Nephron progenitor cell (in vitro differentiated cells): ENCODE results near the gene UBA7.
A peak's percentile ranks its signal among the peaks of the same experiment; 100 is the strongest.

Experiments used
- DNase-seq: peaks from one replicate; pipeline ENCODE4 v3.0.0; 2021
- H3K27ac Mint-ChIP-seq: 2 replicates; pipeline ENCODE4 v1.8.0; 2021; ENCODE audit warnings: mild to moderate bottlenecking, moderate library complexity, mixed read lengths
- H3K27me3 Mint-ChIP-seq: 2 replicates; pipeline ENCODE4 v1.8.0; 2021; ENCODE audit warnings: mild to moderate bottlenecking, low read depth, mixed read lengths; ENCODE audit not compliant: poor library complexity
- H3K36me3 Mint-ChIP-seq: 2 replicates; pipeline ENCODE4 v1.8.0; 2021; ENCODE audit warnings: low read depth, mixed read lengths
- H3K4me1 Mint-ChIP-seq: 2 replicates; pipeline ENCODE4 v1.8.0; 2021; ENCODE audit warnings: mixed read lengths
- H3K4me3 Mint-ChIP-seq: 2 replicates; pipeline ENCODE4 v1.8.0; 2021; ENCODE audit warnings: mild to moderate bottlenecking, moderate library complexity, mixed read lengths
- H3K9me3 Mint-ChIP-seq: 2 replicates; pipeline ENCODE4 v1.8.0; 2021; ENCODE audit warnings: mild to moderate bottlenecking, moderate library complexity, mixed read lengths
- TF ChIP-seq, protein P1 (sequence below): fragments of 200-600 bp; sonication (generic); IDR thresholded peaks from 2 replicates; pipeline ENCODE4 v1.5.0; 2021; ENCODE audit warnings: antibody characterized with exemption

The UBA7 gene

GRCh38 chr3:49759226-49759625, 54.5 kb downstream of the UBA7 start:
- peaks cover 14% of the 10 kb centered on the region for H3K36me3 Mint-ChIP-seq
- peaks cover 16% of the 10 kb centered on the region for H3K4me1 Mint-ChIP-seq
- no peak overlapping the region for H3K4me3 Mint-ChIP-seq
- no peak for DNase-seq
- H3K9me3 Mint-ChIP-seq, result no peaks in the 10 kb centered on the region
- TF ChIP-seq, protein P1, sequence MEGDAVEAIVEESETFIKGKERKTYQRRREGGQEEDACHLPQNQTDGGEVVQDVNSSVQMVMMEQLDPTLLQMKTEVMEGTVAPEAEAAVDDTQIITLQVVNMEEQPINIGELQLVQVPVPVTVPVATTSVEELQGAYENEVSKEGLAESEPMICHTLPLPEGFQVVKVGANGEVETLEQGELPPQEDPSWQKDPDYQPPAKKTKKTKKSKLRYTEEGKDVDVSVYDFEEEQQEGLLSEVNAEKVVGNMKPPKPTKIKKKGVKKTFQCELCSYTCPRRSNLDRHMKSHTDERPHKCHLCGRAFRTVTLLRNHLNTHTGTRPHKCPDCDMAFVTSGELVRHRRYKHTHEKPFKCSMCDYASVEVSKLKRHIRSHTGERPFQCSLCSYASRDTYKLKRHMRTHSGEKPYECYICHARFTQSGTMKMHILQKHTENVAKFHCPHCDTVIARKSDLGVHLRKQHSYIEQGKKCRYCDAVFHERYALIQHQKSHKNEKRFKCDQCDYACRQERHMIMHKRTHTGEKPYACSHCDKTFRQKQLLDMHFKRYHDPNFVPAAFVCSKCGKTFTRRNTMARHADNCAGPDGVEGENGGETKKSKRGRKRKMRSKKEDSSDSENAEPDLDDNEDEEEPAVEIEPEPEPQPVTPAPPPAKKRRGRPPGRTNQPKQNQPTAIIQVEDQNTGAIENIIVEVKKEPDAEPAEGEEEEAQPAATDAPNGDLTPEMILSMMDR, result no peak
- H3K27ac Mint-ChIP-seq, result peak overlapping the region; percentile 59
- H3K27me3 Mint-ChIP-seq, result no peaks in the 10 kb centered on the region

GRCh38 chr3:49757197-49757596, 56.6 kb downstream of the UBA7 start:
- H3K27ac Mint-ChIP-seq, result peak overlapping the region; percentile 90
- H3K36me3 Mint-ChIP-seq, result peaks cover 15% of the 10 kb centered on the region
- no peak for DNase-seq
- H3K27me3 Mint-ChIP-seq, result no peaks in the 10 kb centered on the region
- no peaks in the 10 kb centered on the region for H3K9me3 Mint-ChIP-seq
- H3K4me1 Mint-ChIP-seq, result peaks cover 21% of the 10 kb centered on the region
- no peak overlapping the region for H3K4me3 Mint-ChIP-seq
- TF ChIP-seq, protein P1, result no peak

GRCh38 chr3:49756036-49756435, 57.7 kb downstream of the UBA7 start:
- TF ChIP-seq, protein P1, result no peak

More at GRCh38 chr3:49756036-49756435, 57.7 kb downstream of the UBA7 start:
- no peaks in the 10 kb centered on the region for H3K27me3 Mint-ChIP-seq
- H3K36me3 Mint-ChIP-seq, result peaks cover 21% of the 10 kb centered on the region
- no peak overlapping the region for H3K4me3 Mint-ChIP-seq
- peak overlapping the region; percentile 75 for H3K27ac Mint-ChIP-seq
- no peaks in the 10 kb centered on the region for H3K9me3 Mint-ChIP-seq
- no peak for DNase-seq
- peaks cover 21% of the 10 kb centered on the region for H3K4me1 Mint-ChIP-seq
